Progenitor cell of endocrine pancreas (in vitro differentiated cells): ENCODE measurements around the gene SIAH2. TPM values are rescaled to one million over a fixed set of nuclear protein-coding genes. Genes with fewer than 3 reads are reported as not detected.

ENCODE experiments used
- DNase-seq: peaks from one replicate; pipeline ENCODE4 v3.0.0; 2021; ENCODE audit warnings: low spot score; ENCODE audit not compliant: unreplicated experiment
- H3K27ac Mint-ChIP-seq: 2 replicates; pipeline ENCODE4 v1.8.0; 2021; ENCODE audit warnings: mild to moderate bottlenecking, moderate library complexity, mixed read lengths
- H3K27me3 Mint-ChIP-seq: 2 replicates; pipeline ENCODE4 v1.8.0; 2021; ENCODE audit warnings: mixed read lengths
- H3K36me3 Mint-ChIP-seq: 2 replicates; pipeline ENCODE4 v1.8.0; 2022; ENCODE audit warnings: mixed read lengths; ENCODE audit not compliant: insufficient read depth
- H3K4me1 Mint-ChIP-seq: 2 replicates; pipeline ENCODE4 v1.8.0; 2021; ENCODE audit warnings: low read depth, mixed read lengths
- H3K4me3 Mint-ChIP-seq: 2 replicates; pipeline ENCODE4 v1.8.0; 2021; ENCODE audit warnings: low read depth, mild to moderate bottlenecking, moderate library complexity, mixed read lengths
- H3K9me3 Mint-ChIP-seq: 2 replicates; pipeline ENCODE4 v1.8.0; 2021; ENCODE audit warnings: low read depth, mixed read lengths
- total RNA-seq: library from RNA; stranded (reverse); gene quantifications from 2 replicates; pipeline ENCODE4 v1.2.1, GENCODE V29; 2021
- TF ChIP-seq, protein P1 (sequence below): fragments of 200-600 bp; sonication (generic); IDR thresholded peaks from one replicate; pipeline ENCODE4 v1.5.0; 2021; ENCODE audit warnings: antibody characterized with exemption, mild to moderate bottlenecking; ENCODE audit not compliant: unreplicated experiment

SIAH2 gene
- total RNA-seq, 1 donor from 2014 or later, result 17.9 TPM

DNA sequence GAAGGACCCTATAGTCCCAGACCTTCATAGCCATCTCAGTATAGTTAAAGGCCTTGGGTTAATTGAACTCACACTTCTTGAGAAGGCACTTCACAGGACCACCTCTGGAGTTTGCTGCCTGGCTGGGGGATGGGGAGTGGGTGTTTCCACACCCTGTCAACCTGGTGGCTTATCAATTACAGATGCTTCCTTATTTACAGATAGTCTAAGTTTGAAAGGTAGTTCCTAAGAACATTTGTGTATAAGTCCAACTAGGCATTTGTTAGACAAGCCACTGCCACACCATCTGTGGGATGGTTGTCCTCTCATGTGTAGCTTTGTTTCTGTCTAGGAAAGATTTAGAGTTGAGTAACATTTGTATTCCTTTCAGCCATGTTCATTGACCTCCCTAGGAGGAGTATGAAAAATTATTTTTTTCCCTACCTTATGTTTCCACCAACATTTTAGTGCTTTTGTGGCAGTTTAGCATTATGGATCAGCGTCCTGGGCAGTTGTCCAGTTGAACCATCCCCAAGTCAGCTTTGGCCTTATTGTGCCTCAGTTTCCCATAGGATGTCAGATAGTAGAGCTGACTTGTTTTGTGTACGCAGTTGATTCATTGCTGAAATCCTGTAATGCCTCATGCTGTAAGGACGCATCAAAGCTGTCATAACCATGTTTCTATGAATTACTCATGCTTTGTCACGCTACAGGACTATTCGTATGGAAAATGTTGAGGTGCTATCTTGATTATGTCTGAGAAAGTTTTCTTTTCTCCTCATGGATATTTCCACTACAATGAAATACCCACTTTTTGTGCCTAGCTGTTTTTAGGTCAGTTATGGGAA lies 21.2 kb upstream of the SIAH2 start:
- H3K27me3 Mint-ChIP-seq, result peaks cover 14% of the 10 kb centered on the region
- no peaks in the 10 kb centered on the region for H3K36me3 Mint-ChIP-seq
- H3K4me3 Mint-ChIP-seq, result no peak overlapping the region
- no peaks in the 10 kb centered on the region for H3K4me1 Mint-ChIP-seq
- H3K27ac Mint-ChIP-seq, result no peak overlapping the region
- no peaks in the 10 kb centered on the region for H3K9me3 Mint-ChIP-seq
- TF ChIP-seq, protein P1, sequence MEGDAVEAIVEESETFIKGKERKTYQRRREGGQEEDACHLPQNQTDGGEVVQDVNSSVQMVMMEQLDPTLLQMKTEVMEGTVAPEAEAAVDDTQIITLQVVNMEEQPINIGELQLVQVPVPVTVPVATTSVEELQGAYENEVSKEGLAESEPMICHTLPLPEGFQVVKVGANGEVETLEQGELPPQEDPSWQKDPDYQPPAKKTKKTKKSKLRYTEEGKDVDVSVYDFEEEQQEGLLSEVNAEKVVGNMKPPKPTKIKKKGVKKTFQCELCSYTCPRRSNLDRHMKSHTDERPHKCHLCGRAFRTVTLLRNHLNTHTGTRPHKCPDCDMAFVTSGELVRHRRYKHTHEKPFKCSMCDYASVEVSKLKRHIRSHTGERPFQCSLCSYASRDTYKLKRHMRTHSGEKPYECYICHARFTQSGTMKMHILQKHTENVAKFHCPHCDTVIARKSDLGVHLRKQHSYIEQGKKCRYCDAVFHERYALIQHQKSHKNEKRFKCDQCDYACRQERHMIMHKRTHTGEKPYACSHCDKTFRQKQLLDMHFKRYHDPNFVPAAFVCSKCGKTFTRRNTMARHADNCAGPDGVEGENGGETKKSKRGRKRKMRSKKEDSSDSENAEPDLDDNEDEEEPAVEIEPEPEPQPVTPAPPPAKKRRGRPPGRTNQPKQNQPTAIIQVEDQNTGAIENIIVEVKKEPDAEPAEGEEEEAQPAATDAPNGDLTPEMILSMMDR, result no peak
- no peak for DNase-seq

DNA sequence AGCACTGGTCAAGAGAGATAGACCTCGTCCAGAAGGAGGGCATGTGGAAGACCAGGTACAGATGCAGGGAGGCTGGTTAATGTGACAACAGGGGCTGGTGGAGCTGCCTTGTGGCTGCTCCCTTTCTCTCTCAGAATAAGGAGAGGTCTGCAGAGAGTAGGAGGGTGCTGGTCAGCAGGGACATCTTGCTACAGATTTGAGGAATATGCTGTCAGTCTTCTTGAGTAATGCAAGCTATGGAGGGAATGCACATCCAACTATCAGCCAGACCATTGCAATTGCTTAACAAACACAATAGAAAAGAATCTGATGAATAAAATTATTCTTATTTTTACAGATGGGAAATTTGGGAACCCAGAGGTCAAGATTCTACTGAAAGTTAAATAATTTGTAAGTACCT lies 20.3 kb upstream of the SIAH2 start:
- Mint-ChIP-seq H3K36me3 (no peaks in the 10 kb centered on the region), H3K4me1 (no peaks in the 10 kb centered on the region), H3K9me3 (no peaks in the 10 kb centered on the region), H3K27ac (no peak overlapping the region), H3K27me3 (peaks cover 7% of the 10 kb centered on the region), H3K4me3 (no peak overlapping the region)
- TF ChIP-seq, protein P1, result no peak
- DNase-seq, result no peak

DNA sequence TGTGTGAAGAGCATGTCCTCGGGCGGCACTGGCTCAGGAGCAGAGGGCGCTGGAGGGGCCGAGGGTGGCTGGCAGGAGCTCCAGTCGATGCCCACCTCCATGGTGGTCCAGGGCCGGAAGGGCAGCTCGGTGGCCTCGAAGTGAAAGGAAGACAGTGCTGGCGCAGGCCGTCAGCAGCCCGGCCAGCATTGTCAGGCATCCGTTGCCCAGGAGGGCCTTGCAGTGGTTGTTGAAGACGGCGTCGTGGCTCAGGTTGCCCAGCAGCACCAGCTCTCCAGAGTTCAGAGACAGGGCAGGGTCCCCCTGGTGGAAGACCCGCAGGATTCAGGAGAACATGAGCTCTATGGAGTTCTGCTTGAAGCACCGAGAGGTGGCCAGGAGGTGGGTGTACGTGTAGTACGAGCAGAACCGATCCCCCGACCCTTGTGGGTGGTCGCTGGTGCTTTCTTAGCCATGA lies 16.5 kb upstream of the SIAH2 start:
- TF ChIP-seq, protein P1, result peak; percentile 43
- no peak for DNase-seq
- Mint-ChIP-seq H3K4me1 (no peaks in the 10 kb centered on the region), H3K27ac (no peak overlapping the region), H3K9me3 (no peaks in the 10 kb centered on the region), H3K4me3 (no peak overlapping the region), H3K36me3 (no peaks in the 10 kb centered on the region), H3K27me3 (no peaks in the 10 kb centered on the region)

DNA sequence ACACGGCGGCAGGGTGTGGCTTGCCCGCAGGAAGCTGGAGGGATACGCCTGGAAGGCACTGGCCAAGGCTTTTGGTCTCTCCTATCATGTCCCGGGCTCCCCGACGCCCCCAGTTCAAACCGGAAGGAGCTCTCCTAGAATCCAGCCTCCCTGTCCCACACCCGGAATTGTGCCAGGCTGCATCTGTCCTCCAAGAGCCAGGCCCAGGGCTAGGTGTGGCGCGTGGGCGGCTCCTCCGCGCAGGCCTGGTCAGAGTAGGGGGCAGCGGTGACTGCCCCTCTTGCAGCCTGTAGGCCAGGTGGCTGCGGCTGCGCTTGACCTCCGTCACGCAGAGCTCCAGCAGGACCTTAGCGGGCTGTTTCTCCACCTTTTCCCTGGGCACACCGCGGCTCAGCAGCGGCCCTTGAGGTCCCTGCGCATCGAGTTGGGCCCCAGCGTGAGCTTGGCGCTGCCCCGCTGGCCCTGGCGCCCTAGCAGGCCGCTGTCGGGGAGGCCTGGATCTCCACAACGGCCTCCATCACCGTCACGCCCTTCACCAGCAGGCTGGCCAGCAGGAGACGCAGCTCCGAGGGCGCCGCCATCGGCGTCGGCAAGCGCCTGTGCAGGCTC lies 15.9 kb upstream of the SIAH2 start:
- Mint-ChIP-seq H3K4me1 (no peaks in the 10 kb centered on the region), H3K9me3 (no peaks in the 10 kb centered on the region), H3K36me3 (no peaks in the 10 kb centered on the region), H3K27me3 (no peaks in the 10 kb centered on the region), H3K27ac (no peak overlapping the region), H3K4me3 (no peak overlapping the region)
- TF ChIP-seq, protein P1, result no peak
- DNase-seq, result no peak

DNA sequence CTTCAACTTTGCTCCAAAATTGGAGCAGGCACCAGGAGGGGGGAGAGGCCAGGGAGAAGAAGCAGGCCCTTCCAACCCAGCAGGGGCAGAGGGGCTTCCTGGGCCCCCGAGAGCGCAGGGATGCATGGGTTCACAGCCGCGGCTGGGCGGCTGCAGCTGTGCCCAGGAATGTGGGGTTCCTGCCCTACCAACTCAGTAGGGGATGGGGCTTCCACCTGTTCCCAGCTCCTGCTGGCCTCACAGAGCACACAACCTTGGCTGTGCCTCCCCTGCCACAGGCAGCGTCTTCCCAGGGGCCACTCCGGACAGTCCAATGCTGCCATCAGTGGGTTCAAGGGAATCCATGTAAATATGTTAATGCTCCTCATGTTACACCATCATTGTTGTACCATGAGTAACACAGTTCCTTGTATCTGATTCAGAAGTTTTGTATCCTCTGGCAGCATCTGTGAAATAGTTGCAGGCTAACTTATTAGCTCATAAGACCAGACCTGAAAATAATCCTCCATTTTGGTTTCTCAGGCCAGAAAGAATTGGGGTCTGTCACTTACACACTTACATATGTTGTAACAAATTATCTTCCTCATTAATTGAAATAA lies 12.1 kb upstream of the SIAH2 start:
- Mint-ChIP-seq H3K36me3 (no peaks in the 10 kb centered on the region), H3K27ac (no peak overlapping the region), H3K27me3 (no peaks in the 10 kb centered on the region), H3K9me3 (no peaks in the 10 kb centered on the region), H3K4me3 (no peak overlapping the region), H3K4me1 (peaks cover 2% of the 10 kb centered on the region)
- TF ChIP-seq, protein P1, result no peak
- DNase-seq, result no peak
